Measurements from ENCODE around the gene SLC25A21.
"Not testable (repeated sequence)": the region's sequence is repeated elsewhere in the genome, so short reads cannot be mapped to it uniquely, and the experiment has no call there.

Gene SLC25A21

DNA sequence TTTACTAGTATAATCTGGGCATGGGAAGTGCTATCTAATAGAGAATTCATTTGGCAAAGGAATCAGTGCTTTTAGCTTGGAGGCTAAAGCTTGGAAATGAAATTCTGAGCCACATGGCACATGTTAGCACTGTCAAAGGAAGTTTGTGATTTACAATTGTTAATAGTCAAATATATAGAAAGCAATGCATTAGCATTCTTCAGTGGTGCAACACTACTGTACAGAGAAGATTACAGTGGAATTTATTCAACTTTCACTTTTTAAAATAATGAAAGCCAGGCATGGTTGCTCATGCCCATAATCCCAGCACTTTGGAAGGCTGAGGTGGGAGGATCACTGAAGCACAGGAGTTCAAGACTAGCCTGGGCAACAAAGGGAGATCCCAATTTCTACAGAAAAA, 464.8 kb downstream of the SLC25A21 start:
- TF ChIP-seq, protein P1, sequence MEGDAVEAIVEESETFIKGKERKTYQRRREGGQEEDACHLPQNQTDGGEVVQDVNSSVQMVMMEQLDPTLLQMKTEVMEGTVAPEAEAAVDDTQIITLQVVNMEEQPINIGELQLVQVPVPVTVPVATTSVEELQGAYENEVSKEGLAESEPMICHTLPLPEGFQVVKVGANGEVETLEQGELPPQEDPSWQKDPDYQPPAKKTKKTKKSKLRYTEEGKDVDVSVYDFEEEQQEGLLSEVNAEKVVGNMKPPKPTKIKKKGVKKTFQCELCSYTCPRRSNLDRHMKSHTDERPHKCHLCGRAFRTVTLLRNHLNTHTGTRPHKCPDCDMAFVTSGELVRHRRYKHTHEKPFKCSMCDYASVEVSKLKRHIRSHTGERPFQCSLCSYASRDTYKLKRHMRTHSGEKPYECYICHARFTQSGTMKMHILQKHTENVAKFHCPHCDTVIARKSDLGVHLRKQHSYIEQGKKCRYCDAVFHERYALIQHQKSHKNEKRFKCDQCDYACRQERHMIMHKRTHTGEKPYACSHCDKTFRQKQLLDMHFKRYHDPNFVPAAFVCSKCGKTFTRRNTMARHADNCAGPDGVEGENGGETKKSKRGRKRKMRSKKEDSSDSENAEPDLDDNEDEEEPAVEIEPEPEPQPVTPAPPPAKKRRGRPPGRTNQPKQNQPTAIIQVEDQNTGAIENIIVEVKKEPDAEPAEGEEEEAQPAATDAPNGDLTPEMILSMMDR (IDR thresholded peaks at IDR 0.05; ENCODE audit: low read depth, low read length): no peak
- no peak for DNase-seq (ENCODE audit: extremely low read depth, low read depth)

DNA sequence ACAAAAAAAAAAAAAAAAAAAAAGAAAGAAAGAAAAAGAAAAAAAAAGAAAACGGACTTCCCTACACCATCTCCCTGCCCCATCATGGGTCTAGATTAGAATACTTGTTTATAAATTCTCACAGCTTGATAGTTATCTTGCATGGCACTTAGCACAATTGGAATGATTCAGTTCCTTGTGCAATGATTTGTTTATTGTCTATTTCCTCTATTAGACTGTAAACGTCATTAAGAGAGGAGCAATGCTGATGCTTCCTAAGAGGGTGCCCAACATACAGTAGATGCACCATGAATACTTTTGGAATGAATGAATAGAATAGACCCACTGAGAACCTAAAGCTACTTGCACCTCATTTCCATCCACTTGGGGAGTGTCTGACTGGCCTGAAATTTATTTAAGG, 469.9 kb downstream of the SLC25A21 start:
- TF ChIP-seq, protein P1 (IDR thresholded peaks at IDR 0.05; ENCODE audit: low read depth, low read length): no peak
- DNase-seq (ENCODE audit: extremely low read depth, low read depth): no peak

DNA sequence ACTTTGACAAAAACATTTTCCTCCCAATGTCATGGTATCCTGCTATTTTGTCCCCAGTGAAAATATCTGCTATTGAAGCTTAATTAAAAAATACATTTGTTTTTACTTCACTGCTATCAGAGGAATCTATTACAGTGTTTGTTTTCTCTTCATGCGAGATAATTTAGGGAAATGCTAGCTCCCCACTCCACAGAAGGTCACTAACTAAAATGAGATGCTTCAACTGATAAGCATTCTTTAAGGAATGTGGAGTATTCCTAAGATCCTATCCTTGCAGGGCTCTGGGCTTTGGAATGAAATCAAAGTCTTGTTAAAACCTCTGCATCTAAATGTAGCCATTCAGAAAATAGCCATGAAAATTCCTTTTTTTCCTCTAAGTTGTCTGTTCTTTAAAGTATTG, 471.3 kb downstream of the SLC25A21 start:
- TF ChIP-seq, protein P1 (IDR thresholded peaks at IDR 0.05; ENCODE audit: low read depth, low read length): no peak
- no peak for DNase-seq (ENCODE audit: extremely low read depth, low read depth)

DNA sequence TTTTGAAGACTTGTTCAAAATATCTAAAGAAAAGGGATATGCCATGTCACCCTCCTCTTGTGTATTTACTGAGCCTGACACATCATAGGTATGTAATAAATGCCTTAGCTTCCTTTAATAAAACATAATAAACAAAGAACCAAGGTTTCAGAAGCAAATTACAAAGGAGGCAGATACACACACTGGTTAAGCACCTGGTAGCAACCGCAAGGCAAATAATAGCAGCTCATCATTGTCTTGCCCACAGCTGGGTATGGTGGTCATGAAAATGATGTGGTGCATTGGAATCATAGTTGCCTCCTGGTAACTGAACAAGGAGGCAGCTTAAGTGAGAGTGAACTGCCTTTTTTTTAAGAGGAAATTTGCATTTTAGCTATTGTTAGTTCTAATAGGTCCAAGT, 471.8 kb downstream of the SLC25A21 start:
- DNase-seq (ENCODE audit: extremely low read depth, low read depth): no peak
- TF ChIP-seq, protein P1 (IDR thresholded peaks at IDR 0.05; ENCODE audit: low read depth, low read length): no peak

DNA sequence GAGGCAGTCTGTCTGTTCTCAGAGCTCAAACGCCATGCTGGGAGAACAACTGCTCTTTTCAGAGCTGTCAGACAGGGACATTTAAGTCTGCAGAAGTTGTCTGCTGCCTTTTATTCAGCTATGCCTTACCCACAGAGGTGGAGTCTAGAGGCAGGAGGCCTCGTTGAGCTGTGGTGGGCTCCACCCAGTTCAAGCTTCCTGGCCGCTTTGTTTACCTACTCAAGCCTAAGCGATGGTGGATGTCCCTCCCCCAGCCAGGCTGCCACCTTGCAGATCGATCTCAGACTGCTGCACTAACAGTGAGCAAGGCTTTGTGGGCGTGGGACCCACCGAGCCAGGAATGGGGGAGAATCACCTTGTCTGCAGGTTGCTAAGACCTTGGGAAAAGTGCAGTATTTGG, 473.0 kb downstream of the SLC25A21 start:
- not testable (repeated sequence) for DNase-seq (ENCODE audit: extremely low read depth, low read depth)

DNA sequence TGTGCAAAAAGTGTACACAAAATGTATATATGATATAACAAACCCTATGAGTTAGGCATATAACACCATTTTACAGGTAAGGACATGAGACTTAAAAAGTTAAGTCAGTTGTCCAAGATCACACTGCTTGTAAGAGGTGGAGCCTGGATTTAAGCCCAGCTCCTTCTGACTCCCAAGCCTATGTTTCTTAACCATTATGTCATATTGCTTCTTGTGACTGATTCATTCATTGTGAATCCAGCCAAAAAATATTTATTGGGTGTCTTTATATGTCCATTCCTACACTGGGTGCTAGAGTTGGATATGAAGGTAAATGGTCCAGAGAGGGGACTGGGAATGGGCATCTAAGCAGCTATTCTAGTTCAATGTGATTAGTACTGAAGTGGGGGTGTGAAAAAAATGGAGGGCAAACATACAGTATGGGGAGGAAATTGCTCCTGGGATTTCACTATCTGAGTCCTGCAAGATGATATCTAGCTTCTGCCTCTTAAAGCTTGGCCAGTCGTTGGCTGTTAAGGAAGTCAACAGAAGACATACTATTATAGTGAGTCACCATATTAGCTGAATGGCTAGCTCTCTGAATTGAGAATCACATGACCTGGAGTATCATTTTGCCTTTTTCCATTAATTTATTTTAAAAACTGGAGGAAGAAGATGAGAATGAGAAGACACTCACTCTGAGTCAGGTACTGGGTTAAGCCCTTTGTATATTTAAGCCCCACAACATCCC, 481.9 kb downstream of the SLC25A21 start:
- DNase-seq (ENCODE audit: extremely low read depth, low read depth): no peak
- TF ChIP-seq, protein P1 (IDR thresholded peaks at IDR 0.05; ENCODE audit: low read depth, low read length): no peak

DNA sequence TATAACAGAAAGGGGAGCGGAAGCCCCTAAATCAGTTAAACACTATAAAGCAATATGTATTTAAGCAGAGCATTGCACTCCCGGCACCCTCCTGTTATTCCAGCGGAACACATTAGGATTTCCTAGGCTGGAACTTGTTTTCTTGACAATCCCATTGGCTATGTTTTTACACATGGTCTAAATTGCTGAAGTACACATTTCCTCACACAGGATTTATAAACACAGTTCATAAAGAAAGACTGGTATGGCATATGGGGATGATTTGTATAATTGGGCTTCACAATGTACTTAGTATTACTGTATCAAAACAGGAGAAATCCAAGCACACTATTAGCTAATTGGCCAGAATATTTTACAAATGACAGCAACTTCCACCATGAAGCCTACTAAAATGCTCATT, 487.5 kb downstream of the SLC25A21 start:
- TF ChIP-seq, protein P1 (IDR thresholded peaks at IDR 0.05; ENCODE audit: low read depth, low read length): no peak
- no peak for DNase-seq (ENCODE audit: extremely low read depth, low read depth)

All from AG09319 (cell line).